ENCODE results near the gene FGGY.

DNA sequence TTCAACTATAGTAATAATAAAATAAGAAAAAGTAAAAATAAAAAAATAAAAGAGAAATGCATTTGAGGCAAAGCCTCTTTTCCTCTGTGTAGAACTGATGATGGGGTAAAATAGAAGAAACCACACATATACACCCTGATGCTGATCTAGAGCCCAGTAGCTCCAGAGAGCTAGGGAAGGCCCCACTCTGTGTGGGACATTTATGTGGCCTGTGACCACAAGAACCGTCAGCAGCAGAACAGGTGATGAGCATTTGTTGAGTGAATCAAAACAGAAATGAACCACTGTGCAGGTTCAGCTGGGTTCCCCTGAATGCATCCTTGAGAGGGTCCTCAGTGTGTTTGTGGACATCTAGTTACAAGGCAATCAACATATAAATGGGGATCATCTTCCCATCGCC, 296.0 kb downstream of the FGGY start:
- TF ChIP-seq, protein P1, sequence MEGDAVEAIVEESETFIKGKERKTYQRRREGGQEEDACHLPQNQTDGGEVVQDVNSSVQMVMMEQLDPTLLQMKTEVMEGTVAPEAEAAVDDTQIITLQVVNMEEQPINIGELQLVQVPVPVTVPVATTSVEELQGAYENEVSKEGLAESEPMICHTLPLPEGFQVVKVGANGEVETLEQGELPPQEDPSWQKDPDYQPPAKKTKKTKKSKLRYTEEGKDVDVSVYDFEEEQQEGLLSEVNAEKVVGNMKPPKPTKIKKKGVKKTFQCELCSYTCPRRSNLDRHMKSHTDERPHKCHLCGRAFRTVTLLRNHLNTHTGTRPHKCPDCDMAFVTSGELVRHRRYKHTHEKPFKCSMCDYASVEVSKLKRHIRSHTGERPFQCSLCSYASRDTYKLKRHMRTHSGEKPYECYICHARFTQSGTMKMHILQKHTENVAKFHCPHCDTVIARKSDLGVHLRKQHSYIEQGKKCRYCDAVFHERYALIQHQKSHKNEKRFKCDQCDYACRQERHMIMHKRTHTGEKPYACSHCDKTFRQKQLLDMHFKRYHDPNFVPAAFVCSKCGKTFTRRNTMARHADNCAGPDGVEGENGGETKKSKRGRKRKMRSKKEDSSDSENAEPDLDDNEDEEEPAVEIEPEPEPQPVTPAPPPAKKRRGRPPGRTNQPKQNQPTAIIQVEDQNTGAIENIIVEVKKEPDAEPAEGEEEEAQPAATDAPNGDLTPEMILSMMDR (IDR thresholded peaks at IDR 0.05) = no peak
- TF ChIP-seq, protein P2, sequence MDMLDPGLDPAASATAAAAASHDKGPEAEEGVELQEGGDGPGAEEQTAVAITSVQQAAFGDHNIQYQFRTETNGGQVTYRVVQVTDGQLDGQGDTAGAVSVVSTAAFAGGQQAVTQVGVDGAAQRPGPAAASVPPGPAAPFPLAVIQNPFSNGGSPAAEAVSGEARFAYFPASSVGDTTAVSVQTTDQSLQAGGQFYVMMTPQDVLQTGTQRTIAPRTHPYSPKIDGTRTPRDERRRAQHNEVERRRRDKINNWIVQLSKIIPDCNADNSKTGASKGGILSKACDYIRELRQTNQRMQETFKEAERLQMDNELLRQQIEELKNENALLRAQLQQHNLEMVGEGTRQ (CRISPR knock-in tag; IDR thresholded peaks at IDR 0.05) = no peak

All from WTC11 (cell line).